CD4-positive, alpha-beta T cell treated with Interferon alpha-2 for 1 hour (primary cell): ENCODE measurements around the gene CRHR1.

Experiments
- DNase-seq, 2 donors: peaks; one replicate each; pipeline ENCODE4 v3.0.0-alpha.2; 2020 to 2022

CRHR1 gene

DNA sequence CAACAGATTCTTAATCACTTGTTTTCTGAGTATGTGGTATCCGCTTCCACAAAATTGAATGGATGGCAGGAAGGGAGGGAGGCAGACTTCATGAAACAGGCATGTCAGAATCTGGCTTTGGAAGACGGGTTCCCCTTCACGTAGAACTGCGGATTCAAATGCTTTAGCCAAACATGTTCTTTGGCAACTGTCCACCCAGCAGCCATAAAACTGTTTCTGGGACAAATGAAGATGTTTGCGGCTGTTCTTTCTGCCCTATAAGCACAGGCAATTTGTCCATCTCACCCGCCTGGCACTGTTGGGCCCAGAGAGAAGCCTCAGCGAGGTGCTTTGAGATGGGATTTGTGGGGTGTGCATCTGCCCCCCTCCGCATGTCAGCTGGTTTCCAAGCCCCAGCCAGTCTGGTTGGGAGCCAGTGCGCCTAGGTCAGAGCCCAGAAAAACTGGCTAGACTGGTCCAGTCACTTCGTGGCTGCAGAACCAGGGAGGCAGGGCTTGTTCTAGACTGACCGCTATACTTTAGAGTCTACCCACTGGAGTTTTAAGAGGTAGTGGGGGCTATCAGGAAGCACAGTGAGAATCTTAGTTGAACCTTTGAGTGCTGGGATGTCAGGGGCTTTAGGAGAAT, 6.3 kb downstream of the CRHR1 start:
- DNase-seq, result no peak

DNA sequence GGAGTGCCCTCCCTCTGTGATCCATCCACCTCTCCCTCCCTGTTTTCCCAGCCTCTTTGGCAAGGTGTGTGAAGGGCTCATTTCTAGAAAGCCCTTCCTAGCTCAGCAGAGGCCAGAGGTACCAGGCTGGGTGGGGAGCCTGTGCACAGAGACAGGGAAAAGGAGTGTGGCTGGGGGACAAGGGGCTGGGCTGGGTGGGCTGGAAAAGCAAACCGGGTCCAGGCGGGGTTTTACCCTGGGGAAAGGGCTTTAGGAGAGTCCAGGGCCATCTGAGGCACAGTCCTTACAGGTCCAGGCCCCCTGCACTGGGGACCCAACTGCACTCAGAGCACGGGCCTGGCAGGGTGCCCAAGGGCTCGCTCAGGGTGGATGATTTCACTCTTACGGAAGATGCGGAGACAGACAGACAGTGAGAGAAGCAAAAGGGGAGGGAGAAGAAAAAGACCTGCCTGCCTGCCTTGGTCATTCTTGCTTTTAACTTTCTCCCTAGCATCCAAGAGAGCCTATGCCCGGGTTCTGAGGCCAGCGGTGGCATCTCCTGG, 7.0 kb downstream of the CRHR1 start:
- DNase-seq, result no peak

DNA sequence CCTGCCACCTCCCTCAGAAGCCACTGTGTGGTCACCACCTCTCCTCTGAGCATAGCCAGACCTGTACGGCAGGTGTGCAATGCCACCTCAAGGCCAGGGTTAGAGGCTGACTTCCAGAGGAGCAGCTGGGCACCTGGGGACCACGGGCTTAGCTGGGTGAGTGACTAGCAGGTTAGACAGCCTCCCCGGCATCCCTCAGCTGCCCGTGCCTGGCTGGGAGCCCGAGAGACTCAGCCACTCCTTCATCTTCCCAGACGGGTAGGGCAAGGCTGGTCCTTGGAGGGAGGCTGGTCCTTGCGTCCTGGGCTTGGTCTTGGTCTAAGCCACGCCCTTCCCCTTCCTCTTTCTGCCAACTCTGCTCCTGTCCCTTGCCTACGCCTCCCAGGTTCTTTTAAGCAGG, 7.8 kb downstream of the CRHR1 start:
- no peak for DNase-seq

DNA sequence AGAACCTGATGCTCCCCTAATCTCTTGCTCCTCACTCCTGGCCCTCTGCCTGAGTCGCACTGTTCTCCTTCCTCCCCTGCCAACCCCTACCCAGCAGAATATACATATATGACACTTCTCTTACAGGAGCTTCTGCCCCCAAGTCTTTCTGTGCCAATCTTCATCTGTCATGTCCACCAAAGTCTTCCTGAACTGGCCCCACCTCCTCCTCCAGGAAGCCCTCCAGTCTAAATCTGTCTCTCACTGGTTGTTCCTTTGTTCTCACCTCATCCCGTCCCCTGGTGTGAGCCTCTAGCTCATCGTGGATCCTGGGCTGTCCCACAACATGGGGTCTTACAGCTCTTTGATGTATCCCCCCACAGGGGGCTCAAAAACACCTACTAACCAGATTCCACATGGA, 8.3 kb downstream of the CRHR1 start:
- no peak for DNase-seq

DNA sequence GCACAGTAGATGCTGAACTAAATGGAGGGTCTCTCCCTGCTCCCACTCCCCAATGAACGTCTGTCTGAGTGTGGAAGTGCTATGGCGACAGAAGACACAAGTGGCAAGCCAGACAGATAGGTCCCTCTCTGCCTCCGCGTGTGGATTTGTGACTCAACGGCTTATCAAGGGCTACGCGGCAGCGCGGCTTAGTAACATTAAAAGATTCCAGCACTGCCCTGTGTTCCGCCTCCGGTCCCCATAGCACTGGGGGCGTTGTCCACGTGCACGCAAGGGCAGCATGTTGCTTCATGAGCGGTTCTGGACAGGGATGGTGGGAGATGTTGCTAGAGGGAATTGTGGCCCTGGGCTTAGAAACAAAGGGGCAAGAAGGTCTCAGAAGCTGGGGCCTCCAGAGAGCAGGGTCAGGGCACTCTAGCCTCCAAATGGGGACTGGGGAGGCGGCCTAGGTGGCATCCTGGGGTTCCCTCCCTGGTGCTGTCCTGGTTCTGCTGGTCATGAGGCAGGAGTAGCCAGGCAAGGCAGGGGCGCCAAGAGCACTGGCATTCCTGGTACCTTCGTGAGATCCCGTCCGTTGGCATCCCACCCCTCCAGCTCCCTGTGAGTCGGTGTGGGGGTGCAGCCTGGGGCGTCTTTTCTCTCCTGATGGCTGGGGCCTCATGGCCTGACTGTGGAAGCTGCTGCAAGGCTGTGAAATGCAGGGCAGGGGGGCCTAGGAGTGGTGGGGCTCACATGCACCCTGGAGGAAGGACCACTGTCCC, 9.1 kb downstream of the CRHR1 start:
- no peak for DNase-seq

DNA sequence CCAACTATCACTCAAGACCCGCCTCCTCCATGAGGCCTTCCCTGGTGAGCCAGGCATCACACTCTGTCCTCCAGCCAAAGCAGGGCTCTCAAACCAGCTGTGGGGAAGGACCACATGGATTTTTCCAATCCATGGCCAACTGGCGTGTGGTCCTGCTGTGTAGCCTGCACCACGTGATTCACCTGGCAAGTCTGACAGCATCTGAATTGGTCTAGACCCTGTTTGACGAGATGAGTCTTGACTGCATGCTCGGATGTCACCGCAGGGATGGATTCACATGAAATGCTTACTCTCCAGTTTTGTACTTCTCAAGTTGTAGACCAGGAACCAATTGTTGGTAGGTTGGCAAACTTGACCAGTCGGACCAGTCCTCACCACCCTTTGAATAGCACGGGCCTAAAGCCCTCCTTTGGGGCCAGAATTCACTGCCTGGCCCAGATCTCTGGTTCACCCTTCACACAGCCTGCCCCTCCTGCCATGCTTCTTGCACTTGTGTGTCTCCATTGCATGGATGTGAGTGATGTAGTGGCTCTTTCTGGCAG, 9.9 kb downstream of the CRHR1 start:
- no peak for DNase-seq

DNA sequence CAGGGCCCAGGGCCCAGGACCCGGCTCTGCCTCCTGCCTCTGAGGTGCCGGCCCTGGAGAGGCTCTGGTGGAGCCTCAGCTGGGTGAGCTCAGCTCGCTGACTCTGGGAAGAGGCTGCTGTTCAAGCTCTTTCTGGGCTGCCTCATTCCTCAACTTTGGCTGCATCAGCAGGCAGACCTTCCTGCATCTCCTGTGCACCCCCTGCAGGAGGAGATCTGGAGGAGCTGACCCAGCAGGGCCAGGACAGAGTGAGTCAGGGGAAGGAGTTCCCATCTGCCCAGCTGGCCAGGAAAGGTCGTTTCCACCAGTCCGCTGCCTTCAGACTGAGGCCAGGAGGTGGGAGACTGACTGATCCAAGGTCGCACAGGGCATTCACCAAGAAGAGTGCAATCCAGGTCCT, 10.7 kb downstream of the CRHR1 start:
- no peak for DNase-seq

DNA sequence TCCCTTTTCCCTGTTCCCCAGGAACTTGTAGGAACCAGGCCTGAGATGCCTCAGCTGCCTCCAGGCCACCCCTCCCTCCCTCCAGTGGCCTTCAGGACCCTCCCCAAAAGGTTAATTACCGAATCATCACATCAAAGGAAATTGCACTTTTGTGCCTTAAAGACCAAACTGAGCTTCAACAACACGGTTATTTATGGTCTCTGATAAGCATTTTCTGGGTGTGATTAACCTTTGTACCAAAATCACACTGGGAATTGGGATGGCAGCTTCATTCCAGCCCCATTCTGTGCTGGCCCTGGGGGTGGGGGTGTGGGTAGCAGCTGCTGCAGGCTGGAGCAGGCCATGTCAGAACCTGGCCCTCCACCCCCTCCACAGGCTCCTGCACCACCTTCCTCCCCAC, 16.7 kb downstream of the CRHR1 start:
- DNase-seq, result no peak

DNA sequence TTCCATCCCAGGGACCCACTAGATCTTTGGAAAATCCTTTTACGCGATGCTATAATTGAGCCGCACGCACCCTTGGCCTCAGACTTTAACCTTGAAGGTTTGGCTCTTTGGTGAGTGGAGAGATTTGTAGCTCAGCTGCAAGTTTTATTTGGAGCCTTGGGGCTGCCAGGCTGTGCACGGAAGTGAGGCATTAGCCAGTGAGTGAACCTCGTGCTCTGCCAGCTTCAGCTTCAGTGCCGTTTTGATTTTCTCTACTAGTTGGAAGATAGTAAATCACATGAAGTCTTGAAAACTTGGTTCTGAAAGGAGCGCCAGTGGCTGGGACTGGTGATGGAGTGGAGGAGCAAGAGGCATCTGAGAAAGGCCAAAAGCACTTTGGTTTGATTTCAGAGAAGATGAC, 17.3 kb downstream of the CRHR1 start:
- DNase-seq, result no peak

DNA sequence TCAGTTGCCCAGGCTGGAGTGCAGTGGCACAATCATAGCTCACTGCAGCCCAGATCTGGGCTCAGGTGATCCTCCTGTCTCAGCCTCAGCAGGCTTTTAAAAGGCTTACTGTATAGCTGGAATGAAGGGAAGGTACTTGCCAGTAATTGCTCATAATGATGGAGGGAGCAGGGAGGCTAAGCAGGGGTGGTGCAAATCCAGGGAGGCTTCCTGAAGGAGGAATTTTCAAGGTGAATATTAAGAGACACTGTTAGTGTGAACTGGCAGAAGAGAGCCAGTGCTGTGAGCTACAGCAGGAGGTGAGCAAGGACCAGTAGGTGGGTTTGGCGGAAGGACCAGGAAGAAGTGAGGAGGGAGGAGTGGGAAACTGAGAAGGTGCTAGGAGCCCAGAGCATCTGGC, 24.7 kb downstream of the CRHR1 start:
- no peak for DNase-seq

DNA sequence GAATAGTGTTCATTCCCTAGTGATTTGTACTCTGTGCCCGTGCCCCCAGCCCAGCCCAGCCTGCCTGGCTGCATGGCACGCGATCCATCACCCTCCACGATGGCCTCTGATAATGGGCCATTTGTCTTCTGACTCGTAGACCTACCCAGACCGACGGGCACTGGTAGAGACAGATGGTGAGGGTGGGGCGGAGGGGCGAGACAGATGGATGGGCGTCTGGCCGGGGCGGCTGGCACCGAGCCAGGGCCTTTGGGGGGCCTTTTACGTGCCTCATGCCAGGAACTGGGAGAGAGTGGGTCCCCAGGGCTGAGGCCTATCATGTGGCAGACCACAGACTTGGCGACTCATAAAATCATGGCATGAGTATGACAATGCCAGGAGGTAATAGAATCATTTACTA, 25.4 kb downstream of the CRHR1 start:
- DNase-seq, result no peak

DNA sequence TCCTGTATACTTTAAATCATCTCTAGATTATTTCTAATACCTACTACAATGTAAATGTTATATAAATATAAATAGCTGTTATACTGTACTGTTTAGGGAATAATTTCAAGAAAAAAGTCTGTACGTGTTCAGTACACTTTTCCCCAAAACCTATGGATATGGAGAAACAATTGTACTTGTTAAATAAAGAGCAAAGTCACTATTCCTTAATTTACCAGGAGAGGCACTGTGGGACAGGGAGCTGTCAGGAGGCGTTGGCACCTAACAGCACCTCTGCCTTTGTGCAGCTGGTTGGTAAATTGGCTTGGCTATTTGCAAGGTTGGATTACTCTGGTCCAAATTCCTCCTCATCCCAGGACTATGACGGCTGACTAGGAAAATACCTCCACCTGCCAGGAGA, 28.0 kb downstream of the CRHR1 start:
- DNase-seq, result no peak

DNA sequence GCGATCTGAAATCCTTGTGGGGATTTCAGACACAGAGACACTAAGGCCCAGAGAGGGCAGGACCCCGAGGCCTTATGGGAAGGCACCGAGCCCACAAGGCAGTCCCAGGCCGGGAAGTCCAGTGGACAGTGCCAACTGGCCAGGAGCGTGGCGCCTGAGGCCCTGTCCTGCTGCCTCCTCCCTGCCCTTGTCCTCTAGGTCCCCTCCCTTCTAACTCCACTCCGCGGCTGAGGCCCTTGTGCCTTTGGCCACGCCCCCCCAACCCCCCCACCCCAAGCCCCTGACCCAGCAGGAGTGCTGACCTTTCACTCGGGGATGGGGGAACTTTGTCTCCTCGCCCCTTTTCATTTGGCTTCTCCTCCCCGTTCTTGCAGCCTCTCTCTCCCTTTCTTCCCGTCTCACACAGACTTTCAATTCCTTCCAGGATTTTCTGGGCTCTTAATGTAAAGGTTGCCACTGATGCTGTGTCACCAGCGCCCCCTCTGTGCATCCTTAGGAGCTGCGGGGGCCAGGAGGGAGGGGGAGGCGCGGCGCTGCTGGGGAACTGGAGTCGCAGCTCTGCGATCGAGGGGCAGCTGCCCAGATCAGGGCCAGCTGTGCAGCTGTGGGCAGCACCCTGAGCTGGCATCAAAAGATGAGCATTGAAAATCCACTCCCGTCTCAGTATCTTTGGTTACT, 29.1 kb downstream of the CRHR1 start:
- DNase-seq, result no peak

DNA sequence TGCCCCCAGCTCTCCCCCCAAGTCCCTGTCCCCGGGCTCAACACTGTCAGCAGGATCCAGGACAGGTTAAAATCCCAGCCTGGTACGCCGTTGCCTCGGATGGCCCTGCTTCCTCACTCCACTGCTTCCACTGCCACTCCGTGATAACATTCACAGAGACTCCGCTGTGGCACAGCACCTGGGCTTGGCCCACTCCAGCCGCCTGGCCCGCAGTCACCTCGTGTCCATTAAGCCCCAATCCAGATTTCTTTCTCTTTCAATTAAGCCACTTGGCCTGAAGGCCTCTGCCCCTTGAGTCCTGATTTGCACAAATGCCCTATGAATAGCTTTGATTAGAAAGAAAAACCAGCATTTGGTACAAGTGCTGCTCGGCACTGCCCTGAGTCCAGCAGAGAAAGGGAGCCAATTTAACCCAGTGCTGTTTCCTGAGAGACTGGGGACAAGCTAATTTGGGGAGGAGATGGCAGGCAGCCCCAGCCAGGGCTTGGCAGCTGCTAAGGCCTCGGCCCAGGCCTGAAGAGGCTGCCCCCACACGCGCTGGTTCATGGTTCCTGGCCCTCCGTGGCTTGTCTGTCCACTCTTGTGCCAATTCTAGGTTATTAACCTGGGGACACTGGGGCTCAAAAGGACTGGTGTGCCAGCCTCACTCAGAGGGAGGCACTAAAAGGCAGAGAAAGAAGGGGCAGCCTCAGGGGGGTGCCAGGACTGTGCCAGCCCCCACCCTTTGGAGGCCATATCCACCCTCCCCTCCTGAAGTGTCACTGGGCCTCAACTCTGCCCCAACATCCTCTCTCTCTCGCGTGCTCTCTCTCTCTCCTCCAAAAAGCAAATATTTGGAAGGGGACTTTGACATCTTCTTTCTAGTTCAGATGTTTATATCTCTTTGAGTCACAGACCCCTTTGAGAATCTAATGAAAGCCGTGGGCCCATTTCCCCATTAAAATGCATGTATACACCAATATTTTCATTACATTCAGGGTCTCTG, 30.8 kb downstream of the CRHR1 start:
- no peak for DNase-seq

DNA sequence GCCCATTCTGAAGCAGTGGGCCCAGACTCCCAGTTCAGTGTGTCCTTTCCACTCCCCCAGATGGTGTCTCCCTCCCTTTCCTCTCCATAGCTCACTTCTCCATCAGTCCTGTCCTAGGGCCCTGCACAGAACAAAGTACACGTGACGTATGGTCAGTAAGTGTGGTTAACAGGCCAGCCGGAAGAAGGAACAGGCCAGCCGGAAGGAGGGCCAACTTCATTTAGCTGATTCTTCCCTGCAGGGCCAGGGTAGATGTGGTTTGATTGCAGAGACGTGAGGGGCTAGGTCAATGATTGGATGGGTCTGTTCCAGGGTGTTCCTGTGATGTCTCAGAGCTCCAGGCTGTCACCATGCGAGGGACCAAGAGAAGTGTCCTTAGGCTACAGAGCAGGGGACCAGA, 31.6 kb downstream of the CRHR1 start:
- no peak for DNase-seq

DNA sequence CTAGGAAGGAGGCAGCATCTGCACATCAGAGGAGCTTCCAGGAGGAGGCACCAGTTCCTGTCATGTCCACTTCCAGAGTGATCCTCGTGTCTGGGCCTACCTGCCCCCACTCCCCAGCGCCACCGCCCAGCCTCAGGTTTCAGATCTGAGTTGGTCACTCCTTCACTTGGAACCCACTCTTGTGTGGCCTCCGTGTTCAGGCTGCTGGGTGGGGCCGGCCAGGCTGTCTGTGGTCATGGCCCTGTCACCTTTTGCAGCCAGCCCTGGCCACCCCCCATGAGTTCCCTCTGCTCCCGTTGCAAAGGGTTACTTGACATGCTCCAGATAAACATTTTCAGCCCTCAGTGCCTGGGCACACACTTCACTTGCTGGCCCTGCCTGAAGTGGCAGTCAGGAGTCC, 33.9 kb downstream of the CRHR1 start:
- no peak for DNase-seq

DNA sequence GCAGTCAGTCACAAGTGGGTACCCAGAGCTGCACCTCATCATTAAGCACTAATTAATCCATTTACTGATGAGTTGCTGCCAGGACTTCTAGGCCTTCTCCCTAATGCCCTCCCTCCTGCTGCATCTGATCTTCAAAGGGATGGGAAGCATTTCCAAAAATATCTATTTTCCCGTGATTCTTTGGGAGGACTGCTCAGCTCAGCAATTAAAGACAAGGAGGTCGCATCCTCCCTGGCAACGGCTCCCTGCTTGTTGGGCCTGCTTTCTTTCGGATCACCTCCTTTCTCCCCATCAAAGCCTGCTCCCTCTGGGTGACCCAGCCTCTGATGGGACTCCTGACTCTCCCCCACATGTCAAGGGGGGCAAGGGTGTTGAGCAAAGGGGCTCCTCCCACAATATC, 34.6 kb downstream of the CRHR1 start:
- no peak for DNase-seq

DNA sequence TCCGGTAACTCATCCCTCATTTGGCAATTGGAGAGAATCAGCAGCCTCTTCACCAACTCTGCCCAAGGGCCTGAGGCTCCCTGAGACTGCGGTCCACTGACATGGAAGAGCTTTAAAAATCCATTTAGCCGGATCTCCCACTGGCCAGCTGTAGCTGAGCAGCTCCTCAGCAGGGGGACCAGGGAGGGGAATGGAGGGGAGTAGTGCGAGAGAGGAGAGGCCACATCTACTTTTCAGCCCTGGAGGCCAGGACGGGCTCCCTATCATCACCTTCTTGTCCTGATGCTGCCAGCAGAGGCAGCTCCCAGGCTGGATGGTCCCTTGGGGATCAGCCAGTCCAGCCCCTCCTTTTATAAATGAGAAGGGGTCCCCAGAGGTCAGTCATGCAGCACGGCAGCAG, 35.5 kb downstream of the CRHR1 start:
- no peak for DNase-seq

DNA sequence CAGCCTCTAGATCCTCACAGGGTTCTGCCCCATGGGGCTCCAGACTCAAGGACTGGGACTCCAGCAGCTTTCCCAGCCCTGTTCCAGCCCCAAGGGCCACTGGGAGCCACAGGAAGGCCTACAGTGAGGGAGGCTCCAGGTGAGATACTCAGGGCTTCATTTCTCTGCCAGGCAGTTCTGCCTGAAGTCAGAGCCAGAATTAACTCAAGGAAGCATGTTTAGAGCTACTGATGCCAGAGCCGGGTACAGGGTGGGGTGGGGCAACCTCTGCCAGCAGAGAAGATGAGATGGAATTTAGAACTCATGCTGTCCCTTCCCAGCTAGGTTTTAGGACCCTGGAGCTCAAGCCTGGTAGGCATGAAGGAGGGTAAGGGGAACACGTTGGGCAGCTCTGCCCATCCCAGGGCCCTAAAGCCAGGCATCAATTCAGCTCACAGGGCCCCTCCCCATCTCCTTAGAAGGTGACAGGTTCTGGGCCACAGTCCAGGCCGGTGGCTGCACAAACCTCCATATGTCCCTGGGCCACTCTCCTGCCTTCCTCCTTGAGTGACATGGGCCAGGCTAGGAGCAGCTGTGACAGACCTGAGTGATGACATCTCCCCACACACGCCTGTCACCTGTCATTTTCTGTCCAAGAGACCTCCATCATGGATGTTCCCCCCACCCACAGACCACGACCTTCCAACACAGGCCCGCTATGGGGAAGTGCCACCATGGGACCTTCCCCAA, 36.1 kb downstream of the CRHR1 start:
- DNase-seq, result no peak

DNA sequence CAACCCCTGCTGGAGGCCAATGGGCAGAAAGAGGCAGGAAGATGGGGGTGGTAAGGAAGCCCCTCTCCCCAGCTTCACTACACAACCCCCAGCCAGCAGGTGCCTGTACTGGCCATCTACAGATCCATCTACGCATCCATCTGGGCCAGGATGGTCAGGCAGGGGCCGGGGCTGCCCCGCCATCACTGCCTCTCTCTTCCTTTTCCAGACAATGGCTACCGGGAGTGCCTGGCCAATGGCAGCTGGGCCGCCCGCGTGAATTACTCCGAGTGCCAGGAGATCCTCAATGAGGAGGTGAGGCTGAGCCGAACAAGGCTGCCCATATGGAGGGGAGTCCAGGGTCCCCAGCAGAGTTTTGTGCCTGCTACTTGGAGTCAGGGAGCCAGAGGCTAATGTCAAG, 37.0 kb downstream of the CRHR1 start:
- no peak for DNase-seq

DNA sequence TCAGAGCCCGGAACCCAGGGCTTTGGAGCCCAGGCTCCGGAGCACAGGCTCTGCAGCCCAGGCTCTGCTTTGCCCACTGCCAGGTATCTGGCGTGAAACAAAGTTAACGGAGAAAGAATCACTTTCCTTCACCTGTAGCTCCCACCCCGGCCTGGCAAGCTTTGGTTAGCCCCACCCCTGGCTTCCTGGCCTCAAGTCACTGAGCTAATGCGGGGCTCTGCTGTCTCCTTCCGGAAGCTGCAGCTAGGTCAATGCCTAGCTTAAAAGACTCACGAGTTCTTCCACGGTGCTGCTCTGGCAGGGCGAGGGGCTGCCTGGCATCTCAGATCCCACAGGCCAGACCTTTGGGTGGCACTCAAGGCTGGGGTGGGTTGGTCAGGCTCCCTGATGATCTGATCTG, 39.5 kb downstream of the CRHR1 start:
- DNase-seq, result peak in 1 of 2 donors; percentile 26

DNA sequence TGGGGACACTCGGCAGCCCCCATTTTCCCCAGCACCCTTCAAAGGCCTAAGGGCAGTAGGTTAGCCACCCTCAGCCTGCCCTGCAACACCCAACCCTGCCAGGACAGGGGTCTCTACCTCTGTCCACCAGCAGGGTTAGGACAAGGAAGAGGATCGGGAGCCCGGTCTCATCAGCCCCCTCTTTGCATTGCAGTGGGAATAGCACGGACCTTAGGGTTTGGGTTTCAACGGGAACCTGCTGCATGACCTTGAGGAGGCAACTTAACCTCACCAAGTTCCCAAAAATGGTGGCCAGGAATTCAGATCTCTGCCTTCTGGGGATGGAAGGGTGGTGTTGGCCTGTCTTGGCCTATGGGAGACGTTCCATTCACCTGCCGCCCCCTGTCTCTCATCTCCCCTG, 40.4 kb downstream of the CRHR1 start:
- DNase-seq, result no peak
